Cardiac muscle cell (in vitro differentiated cells and primary cell): ENCODE measurements around the gene THRSP. TPM values are rescaled to one million over a fixed set of nuclear protein-coding genes. Genes with fewer than 3 reads are reported as not detected.
A peak's percentile ranks its signal among the peaks of the same experiment; 100 is the strongest.

ENCODE experiments used
- DNase-seq, 2 donors: peaks; one replicate each; pipeline versions ENCODE4 v3.0.0 to v3.0.0-alpha.2; 2010 to 2017; ENCODE audit warnings: low read depth in 1 of 2, low spot score in 1 of 2
- H3K27ac ChIP-seq: fragments of 200-600 bp; sonication (generic); 2 replicates; pipeline ENCODE4 v1.5.1; 2016
- H3K27me3 ChIP-seq: fragments of 200-600 bp; sonication (generic); 2 replicates; pipeline ENCODE4 v1.6.0; 2016; ENCODE audit warnings: control low read depth
- H3K36me3 ChIP-seq: fragments of 200-600 bp; sonication (generic); 2 replicates; pipeline ENCODE4 v1.5.1; 2016; ENCODE audit warnings: control low read depth
- H3K4me1 ChIP-seq: fragments of 200-600 bp; sonication (generic); 2 replicates; pipeline ENCODE4 v1.8.1; 2017; ENCODE audit warnings: low read depth, mild to moderate bottlenecking, mixed run types
- H3K4me3 ChIP-seq: fragments of 200-600 bp; sonication (generic); 2 replicates; pipeline ENCODE4 v1.5.1; 2016; ENCODE audit warnings: mild to moderate bottlenecking
- H3K9me3 ChIP-seq: fragments of 200-600 bp; sonication (generic); 2 replicates; pipeline ENCODE4 v1.5.1; 2017; ENCODE audit warnings: low read depth, mild to moderate bottlenecking, control low read depth
- polyA plus RNA-seq: library from polyadenylated mRNA; unstranded; fragments of >200 nt; fragmentation: Nextera tagmentation; extraction: Ambion mirVana; gene quantifications from 2 replicates; pipeline ENCODE4 v1.2.1, GENCODE V29; 2016
- total RNA-seq: library from RNA; depleted of rRNA; stranded (reverse); fragments of >200 nt; gene quantifications from 2 replicates; pipeline ENCODE4 v1.2.3, GENCODE V29; 2016
- TF ChIP-seq, protein P1 (sequence below): IDR thresholded peaks from 2 replicates; pipeline ENCODE4 v1.5.1; 2012; ENCODE audit warnings: low read depth, mild to moderate bottlenecking, low read length

The THRSP gene
- total and polyA plus RNA-seq, 2 experiments from 2014 or later, result not detected

DNA sequence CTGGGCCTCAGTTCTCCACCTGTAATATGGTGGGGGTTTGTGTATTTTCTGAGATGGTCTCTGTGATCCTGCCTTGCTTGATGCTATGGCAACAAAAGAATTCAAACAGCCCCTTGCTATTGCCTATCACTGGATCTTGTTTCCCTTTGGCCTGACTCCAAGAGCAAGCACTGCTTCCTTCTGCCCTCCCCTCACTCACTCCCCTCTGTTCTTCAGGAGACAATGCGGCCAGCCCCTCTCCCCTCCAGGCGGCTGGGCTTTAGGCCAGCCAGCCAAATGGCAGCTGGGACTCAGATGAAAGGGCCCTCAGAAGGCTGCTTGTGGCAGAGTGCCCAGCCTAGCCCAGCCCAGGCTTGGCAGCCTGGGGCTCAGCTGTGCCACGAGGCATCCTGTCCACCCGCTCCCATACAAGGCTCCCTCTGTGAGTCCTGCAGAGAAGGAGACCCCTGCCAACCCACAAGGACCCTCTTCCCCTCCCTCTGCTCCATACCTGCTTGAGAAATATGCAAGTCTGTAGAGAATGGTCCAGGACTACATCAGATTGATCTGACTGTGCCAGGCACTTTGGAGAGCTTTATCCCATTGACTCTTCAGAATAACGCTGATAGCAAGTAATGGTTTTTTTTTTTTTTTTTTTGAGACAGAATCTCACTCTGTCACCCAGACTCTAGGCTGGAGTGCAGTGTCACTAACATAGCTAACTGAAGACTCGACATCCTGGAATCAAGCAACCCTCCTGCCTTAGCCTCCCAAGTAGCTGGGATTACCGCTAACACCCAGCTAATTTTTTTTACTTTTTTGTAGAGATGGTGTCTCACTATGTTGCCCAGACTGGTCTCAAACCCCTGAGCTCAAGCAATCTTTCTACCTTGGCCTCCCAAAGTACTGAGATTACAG lies 33.0 kb upstream of the THRSP start:
- no peaks in the 10 kb centered on the region for H3K36me3 ChIP-seq
- H3K9me3 ChIP-seq, result no peaks in the 10 kb centered on the region
- TF ChIP-seq, protein P1, sequence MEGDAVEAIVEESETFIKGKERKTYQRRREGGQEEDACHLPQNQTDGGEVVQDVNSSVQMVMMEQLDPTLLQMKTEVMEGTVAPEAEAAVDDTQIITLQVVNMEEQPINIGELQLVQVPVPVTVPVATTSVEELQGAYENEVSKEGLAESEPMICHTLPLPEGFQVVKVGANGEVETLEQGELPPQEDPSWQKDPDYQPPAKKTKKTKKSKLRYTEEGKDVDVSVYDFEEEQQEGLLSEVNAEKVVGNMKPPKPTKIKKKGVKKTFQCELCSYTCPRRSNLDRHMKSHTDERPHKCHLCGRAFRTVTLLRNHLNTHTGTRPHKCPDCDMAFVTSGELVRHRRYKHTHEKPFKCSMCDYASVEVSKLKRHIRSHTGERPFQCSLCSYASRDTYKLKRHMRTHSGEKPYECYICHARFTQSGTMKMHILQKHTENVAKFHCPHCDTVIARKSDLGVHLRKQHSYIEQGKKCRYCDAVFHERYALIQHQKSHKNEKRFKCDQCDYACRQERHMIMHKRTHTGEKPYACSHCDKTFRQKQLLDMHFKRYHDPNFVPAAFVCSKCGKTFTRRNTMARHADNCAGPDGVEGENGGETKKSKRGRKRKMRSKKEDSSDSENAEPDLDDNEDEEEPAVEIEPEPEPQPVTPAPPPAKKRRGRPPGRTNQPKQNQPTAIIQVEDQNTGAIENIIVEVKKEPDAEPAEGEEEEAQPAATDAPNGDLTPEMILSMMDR, result no peak
- H3K27me3 ChIP-seq, result no peaks in the 10 kb centered on the region
- H3K4me1 ChIP-seq, result peaks cover 8% of the 10 kb centered on the region
- DNase-seq, result peak; percentile 49 to 87
- peak overlapping the region; percentile 21 for H3K27ac ChIP-seq
- H3K4me3 ChIP-seq, result no peak overlapping the region

DNA sequence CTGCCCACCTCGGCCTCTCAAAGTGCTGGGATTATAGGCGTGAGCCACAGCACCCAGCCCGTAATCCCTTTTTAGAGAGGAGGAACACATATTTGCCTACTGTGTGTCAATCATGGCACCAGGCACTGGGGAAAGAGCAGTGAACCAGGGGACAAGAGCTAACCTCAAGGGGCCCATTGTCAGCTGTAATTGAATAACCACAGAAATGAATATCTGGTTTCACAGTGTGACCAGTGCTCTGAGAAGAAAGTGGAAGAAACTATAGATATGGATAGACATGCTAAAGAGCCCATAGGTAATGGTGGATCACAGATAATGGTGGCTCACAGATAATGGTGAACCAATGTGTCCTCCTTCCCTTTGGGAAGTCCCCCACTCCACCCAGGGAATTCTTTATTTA lies 32.0 kb upstream of the THRSP start:
- peak overlapping the region; percentile 43 for H3K27ac ChIP-seq
- no peaks in the 10 kb centered on the region for H3K9me3 ChIP-seq
- no peaks in the 10 kb centered on the region for H3K27me3 ChIP-seq
- no peaks in the 10 kb centered on the region for H3K36me3 ChIP-seq
- DNase-seq, result no peak
- H3K4me1 ChIP-seq, result peaks cover 8% of the 10 kb centered on the region
- H3K4me3 ChIP-seq, result no peak overlapping the region
- TF ChIP-seq, protein P1, result no peak

DNA sequence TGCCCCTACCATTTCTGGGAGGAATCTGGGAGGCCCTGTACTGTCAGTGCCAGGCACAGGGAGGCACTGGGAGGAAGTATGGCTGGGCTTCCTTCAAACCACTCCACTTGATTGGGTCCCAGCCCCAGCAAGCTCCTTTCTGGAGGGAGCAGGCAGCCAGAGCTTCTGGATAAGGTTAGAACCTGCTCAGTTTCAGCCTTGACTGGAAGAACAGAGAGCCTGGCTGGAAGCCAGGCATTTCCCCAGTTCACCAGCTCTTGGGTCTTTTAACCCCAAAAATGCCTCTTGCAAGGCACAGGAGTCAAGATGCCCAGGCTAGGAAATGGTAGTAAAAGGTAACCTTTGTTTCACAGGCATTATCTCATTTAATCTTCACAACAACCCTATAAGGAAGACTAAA lies 31.6 kb upstream of the THRSP start:
- Histone ChIP-seq H3K4me1 (peaks cover 8% of the 10 kb centered on the region), H3K9me3 (no peaks in the 10 kb centered on the region), H3K27me3 (no peaks in the 10 kb centered on the region), H3K36me3 (no peaks in the 10 kb centered on the region), H3K4me3 (no peak overlapping the region), H3K27ac (peak overlapping the region; percentile 43)
- peak in 1 of 2 donors; percentile 63 for DNase-seq
- TF ChIP-seq, protein P1, result no peak

DNA sequence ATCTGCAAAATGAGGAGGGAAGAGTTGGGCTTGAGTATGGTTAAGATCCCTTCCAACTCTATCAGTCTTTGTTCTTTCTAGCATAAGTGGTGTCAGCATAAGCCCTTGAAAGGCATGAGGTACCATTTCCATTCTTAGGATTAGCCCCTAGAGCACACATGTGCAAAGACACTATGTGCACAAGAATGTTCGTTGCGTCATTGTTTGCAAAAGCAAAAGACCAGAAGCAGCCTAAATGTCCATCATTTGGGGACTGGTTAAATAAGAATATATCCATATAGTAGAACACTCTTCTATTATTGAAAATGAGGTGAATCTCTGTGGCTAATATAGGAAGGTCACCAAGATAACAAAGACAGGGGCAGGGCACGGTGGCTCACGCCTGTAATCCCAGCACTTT lies 30.6 kb upstream of the THRSP start:
- Histone ChIP-seq H3K4me1 (peaks cover 8% of the 10 kb centered on the region), H3K27ac (no peak overlapping the region)

DNA sequence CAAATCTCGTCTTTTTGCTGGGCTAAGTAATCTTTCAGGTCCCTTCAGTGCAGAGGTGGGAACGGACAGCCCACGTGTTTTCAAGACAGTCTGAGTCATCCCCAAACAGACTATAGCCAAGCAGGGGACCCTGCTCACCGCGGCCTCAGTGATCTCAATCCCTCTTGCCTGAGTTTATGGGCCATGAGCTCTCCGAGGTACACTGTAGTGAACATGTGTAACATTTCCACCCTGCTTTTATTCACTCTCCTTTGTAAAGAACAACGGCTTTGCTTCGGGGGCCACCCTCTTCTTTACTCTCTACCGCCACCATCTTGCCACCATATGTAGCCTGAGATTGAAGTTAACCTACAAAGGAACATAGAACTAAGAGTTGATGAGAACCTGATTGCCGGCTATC lies 29.0 kb upstream of the THRSP start:
- Histone ChIP-seq H3K9me3 (no peaks in the 10 kb centered on the region), H3K27ac (no peak overlapping the region), H3K27me3 (no peaks in the 10 kb centered on the region), H3K4me3 (no peak overlapping the region), H3K36me3 (no peaks in the 10 kb centered on the region), H3K4me1 (peaks cover 8% of the 10 kb centered on the region)
- no peak for DNase-seq
- TF ChIP-seq, protein P1, result no peak

More for the DNA sequence above, 30.6 kb upstream of the THRSP start:
- Histone ChIP-seq H3K9me3 (no peaks in the 10 kb centered on the region), H3K4me3 (no peak overlapping the region), H3K36me3 (no peaks in the 10 kb centered on the region), H3K27me3 (no peaks in the 10 kb centered on the region)
- no peak for DNase-seq
- TF ChIP-seq, protein P1, result no peak
